Limb (tissue), 2 donors: ENCODE measurements around the gene LRRC27.
A peak's percentile ranks its signal among the peaks of the same experiment; 100 is the strongest.

Experiments
- DNase-seq, 2 donors: peaks; one replicate each; pipeline ENCODE4 v3.0.0-alpha.2; 2016; ENCODE audit errors: extremely low spot score in 2 of 2

The LRRC27 gene

GRCh38 chr10:132413226-132414205 lies 81.5 kb downstream of the LRRC27 start:
- no peak for DNase-seq

GRCh38 chr10:132414402-132415016 lies 82.5 kb downstream of the LRRC27 start:
- no peak for DNase-seq

- DNase-seq = no peak
Measured at GRCh38 chr10:132415255-132415654, 83.3 kb downstream of the LRRC27 start.

- no peak for DNase-seq
Measured at GRCh38 chr10:132415956-132416355, 84.0 kb downstream of the LRRC27 start.

DNA sequence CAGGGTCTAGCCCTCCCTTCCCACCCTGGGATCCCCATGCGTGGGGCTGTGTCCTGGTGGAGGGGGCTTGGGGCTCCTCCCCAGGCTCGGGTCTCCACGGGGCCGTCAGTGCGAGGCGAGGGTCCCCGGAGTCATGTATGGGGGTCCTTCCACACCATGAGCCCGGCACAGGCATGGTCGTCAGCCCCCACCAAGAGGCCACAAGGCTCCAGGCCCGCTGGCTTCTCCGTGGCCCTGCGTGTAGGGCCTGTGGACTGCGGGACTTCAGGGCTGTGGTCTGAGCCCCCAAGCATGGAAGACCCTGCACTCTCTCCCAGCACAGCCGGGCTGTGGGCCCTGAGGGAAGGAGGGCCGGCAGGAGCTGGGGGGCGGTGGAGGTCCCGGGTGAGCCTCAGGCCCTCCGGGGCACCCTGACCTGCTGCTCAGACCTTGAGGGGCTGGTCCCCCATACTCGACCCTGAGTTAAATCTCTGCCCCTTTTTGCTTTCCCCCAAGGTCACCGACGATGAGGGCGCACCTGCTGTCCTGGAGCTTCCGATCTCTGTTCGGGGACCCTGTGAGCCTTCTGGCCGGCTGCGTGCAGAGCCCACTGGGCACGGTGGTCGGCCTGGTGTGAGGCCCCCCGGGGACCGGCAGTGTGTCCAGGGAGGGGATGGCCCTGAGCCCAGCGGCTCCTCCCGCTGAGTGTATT lies 84.7 kb downstream of the LRRC27 start:
- DNase-seq = no peak

- no peak for DNase-seq
Measured at GRCh38 chr10:132417257-132417910, 85.4 kb downstream of the LRRC27 start.

DNA sequence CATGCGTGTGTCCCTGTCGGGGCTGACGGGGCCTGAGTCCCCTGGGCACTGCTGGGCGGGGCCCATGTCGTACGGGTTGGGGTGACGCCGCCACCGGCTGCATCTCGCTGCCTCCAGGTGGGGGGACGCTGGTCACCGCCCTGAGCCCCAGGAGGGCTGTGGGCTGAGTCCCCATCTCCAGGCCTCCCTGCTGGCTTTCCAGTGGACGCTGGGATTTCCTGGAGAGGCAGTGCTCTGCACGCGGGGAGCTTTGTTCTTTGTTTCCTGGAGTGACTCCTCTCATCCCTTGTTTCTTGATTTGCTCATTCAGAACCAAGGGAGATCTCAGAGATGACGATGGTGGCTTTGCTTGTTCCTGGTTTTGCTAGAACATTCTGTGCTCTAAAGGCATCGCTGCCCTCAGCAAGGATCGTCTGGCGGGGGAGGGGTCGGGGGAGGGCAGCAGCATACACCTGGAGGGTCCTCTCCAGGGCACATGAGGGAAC lies 86.0 kb downstream of the LRRC27 start:
- no peak for DNase-seq

DNA sequence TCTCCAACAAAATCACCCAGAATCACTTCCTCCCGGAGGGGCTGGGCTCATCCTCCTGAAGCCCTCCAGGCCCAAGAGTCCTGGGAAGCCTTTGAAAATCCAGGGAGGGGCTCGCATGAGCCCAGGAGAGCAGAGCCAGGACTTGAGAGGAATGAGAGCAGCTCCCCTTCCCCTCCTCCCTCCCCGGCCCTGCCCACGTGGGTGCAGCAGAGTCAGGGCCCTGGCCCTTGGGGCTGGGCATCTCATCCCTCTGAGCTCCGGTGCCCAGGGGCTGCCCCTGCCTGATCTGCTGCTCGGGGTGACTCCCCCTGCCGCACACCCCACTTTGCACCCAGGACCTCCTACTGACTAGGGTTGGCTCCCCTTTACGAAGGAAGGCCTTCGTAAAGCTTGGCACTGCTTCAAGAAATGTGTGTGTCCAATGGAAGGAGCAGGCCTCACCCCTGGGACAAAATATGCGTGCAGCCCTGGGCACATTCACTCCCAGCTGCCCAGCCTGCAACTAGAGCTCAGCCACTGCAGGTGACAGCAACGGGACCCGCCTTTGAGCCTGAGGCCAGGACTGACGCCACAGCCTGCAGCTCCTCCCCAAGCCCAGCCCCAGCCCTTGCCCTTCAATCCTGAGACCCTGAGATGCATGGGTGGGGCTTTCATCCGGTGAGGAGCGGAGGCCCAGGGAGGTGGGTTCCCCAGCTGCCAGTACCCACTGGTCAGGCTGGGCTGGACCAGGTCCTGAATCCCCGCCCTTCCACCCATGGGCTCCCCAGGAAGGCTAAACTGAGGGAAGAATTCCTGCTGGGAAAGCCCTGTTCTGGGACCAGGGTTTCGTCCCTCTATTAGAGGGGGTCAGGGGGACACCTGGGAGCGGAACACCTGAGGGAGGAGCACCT lies 86.8 kb downstream of the LRRC27 start:
- DNase-seq = no peak

- no peak for DNase-seq
Measured at GRCh38 chr10:132419538-132420468, 87.8 kb downstream of the LRRC27 start.

DNA sequence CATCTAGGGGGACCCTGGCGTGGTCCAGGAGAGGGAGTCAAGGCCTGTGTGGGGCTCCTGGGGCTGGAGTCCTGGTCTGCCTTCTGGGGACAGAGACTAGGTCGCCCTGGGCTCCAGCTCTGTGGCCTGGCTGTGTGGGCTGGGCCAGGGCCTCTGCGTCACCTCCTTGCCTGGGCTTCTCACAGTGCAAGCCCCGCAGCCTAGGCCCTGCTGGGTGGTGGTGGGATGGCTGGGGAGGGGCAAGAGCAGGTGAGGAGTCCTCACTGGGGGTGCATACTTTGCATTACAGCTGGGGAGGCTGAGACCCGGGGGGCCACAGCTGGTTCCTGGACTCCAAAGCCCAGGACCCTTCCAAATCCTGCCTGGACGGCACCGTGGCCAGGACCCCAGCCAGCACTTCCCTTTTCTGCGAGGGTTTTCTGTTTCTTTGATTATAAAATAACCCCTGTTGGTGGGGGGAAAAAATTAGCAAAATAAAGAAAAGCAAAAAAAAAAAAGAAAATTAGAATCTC lies 88.5 kb downstream of the LRRC27 start:
- DNase-seq = no peak

GRCh38 chr10:132420981-132421846 lies 89.2 kb downstream of the LRRC27 start:
- peak in 1 of 2 donors; percentile 74 for DNase-seq

- peak in 1 of 2 donors; percentile 75 for DNase-seq
Measured at GRCh38 chr10:132421847-132422751, 90.1 kb downstream of the LRRC27 start.

GRCh38 chr10:132422903-132423825 lies 91.2 kb downstream of the LRRC27 start:
- no peak for DNase-seq

- no peak for DNase-seq
Measured at GRCh38 chr10:132423966-132424861, 92.2 kb downstream of the LRRC27 start.
